ENCODE measurements around the gene SMTNL2. TPM values are rescaled to one million over a fixed set of nuclear protein-coding genes. Genes with fewer than 3 reads are reported as not detected.

Gene SMTNL2
- total RNA-seq, 1 donor from 2014 or later: 0.32 TPM

DNA sequence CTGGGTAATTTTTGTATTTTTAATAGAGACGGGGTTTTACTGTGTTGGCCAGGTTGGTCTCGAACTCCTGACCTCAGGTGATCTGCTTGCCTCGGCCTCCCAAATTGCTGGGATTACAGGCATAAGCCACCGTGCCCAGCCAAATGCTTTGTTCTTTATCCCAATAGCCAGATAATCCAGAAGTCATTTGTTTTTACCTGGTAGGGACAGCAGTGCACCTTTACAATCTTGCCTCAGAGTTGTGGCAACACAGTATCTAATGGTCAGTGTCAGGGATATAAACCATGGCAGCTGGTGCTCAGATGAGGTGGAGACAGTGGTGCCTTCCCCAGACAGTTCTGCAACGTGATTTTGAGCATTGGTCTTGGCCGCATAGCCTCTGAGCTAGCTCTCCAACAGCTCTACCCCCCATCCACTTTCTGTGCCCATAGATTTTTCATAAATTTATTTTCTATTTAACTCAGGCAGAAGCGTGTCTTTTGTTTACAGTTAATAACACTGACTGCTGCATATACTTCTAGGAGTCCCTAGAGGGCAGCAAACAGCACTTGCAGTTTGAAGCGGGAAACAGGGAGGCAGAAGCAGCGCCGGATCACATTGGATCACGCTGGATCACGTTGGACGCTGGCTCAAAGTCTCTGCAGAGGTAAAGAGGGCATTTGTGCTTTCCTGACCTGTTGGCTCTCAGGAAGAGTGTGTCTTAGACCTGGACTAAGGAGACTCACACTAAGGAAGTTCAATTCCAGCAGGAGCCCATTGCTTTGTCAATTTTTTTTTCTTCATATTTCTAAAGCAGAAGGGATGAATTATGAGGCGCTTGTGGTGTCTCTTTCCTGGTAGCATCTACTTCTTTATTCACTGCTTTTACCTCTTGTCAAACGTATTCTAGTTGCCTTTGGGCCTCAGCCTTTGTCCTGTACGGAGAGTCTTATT is 18.9 kb upstream of the SMTNL2 start:
- no peak overlapping the region for H3K4me3 Mint-ChIP-seq (ENCODE audit: unreplicated experiment)
- DNase-seq (ENCODE audit: low spot score): no peak
- peaks cover 10% of the 10 kb centered on the region for H3K27me3 Mint-ChIP-seq (ENCODE audit: low read depth)
- TF ChIP-seq, protein P1, sequence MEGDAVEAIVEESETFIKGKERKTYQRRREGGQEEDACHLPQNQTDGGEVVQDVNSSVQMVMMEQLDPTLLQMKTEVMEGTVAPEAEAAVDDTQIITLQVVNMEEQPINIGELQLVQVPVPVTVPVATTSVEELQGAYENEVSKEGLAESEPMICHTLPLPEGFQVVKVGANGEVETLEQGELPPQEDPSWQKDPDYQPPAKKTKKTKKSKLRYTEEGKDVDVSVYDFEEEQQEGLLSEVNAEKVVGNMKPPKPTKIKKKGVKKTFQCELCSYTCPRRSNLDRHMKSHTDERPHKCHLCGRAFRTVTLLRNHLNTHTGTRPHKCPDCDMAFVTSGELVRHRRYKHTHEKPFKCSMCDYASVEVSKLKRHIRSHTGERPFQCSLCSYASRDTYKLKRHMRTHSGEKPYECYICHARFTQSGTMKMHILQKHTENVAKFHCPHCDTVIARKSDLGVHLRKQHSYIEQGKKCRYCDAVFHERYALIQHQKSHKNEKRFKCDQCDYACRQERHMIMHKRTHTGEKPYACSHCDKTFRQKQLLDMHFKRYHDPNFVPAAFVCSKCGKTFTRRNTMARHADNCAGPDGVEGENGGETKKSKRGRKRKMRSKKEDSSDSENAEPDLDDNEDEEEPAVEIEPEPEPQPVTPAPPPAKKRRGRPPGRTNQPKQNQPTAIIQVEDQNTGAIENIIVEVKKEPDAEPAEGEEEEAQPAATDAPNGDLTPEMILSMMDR (IDR thresholded peaks at IDR 0.05): peak; percentile 88
- H3K36me3 Mint-ChIP-seq (ENCODE audit: low read depth): no peaks in the 10 kb centered on the region
- no peak overlapping the region for H3K27ac Mint-ChIP-seq (ENCODE audit: unreplicated experiment)
- H3K9me3 Mint-ChIP-seq (ENCODE audit: low read depth): no peaks in the 10 kb centered on the region
- H3K4me1 Mint-ChIP-seq (ENCODE audit: low read depth): peaks cover 7% of the 10 kb centered on the region

DNA sequence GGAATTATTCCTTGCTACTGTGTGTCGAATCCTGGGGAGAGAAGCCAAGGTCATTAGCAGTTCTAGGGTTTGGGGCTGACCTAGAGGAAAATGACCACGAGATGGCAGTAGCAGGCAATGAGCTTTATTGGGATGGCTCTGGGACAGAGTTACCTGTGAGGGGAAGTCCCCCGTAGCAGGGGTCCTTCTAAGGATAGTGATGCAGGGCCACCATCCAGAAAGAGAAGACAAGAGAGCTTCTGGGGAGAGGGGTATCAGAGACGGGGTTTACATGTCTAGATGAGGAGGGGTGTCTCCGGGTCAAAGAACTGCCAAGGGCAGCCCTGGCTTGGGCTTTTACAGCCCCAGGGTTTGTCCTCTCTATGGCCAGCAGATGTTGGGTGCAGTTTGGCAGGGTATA is 17.5 kb upstream of the SMTNL2 start:
- no peaks in the 10 kb centered on the region for H3K36me3 Mint-ChIP-seq (ENCODE audit: low read depth)
- peaks cover 7% of the 10 kb centered on the region for H3K4me1 Mint-ChIP-seq (ENCODE audit: low read depth)
- no peak for DNase-seq (ENCODE audit: low spot score)
- H3K4me3 Mint-ChIP-seq (ENCODE audit: unreplicated experiment): no peak overlapping the region
- no peak overlapping the region for H3K27ac Mint-ChIP-seq (ENCODE audit: unreplicated experiment)
- no peaks in the 10 kb centered on the region for H3K9me3 Mint-ChIP-seq (ENCODE audit: low read depth)
- TF ChIP-seq, protein P1 (IDR thresholded peaks at IDR 0.05): peak; percentile 91
- H3K27me3 Mint-ChIP-seq (ENCODE audit: low read depth): peaks cover 2% of the 10 kb centered on the region

DNA sequence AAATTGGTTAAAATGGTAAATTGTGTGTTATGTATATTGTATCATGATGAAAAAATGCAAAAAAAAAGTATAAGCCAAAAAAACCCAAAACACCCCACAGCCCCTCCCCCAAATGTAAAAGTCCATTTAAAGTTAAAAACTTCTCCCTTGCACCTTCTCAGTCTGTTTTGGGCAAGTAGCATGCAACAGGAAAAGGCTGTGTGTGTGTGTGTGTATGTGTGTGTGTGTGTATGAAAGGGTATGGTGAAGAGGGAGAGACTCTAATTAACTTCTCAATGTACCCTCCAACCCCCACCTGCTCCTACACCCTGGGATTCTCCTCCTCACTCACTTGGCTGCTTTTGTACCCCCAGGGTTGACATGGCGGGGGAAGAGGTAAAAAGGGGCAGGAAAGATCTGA is 14.7 kb upstream of the SMTNL2 start:
- peaks cover 7% of the 10 kb centered on the region for H3K4me1 Mint-ChIP-seq (ENCODE audit: low read depth)
- H3K36me3 Mint-ChIP-seq (ENCODE audit: low read depth): no peaks in the 10 kb centered on the region
- H3K27ac Mint-ChIP-seq (ENCODE audit: unreplicated experiment): no peak overlapping the region
- TF ChIP-seq, protein P1 (IDR thresholded peaks at IDR 0.05): no peak
- DNase-seq (ENCODE audit: low spot score): no peak
- H3K4me3 Mint-ChIP-seq (ENCODE audit: unreplicated experiment): no peak overlapping the region
- no peaks in the 10 kb centered on the region for H3K27me3 Mint-ChIP-seq (ENCODE audit: low read depth)
- H3K9me3 Mint-ChIP-seq (ENCODE audit: low read depth): no peaks in the 10 kb centered on the region

DNA sequence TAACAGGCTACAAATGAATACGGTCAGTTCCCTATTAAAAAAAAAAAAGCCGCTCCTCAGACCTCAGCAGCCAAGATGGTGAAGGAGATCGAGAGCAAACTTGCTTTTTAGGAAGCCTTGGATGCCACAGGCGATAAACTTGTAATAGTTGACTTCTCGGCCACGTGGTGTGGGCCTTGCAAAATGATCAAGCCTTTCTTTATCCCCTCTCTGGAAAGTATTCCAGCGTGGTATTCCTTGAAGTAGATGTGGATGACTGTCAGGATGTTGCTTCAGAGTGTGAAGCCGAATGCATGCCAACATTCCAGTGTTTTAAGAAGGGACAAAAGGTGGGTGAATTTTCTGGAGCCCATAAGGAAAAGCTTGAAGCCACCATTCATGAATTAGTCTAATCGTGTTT is 12.2 kb upstream of the SMTNL2 start:
- Mint-ChIP-seq H3K27me3 (ENCODE audit: low read depth) (no peaks in the 10 kb centered on the region), H3K4me1 (ENCODE audit: low read depth) (peaks cover 8% of the 10 kb centered on the region), H3K4me3 (ENCODE audit: unreplicated experiment) (no peak overlapping the region), H3K36me3 (ENCODE audit: low read depth) (no peaks in the 10 kb centered on the region), H3K9me3 (ENCODE audit: low read depth) (no peaks in the 10 kb centered on the region), H3K27ac (ENCODE audit: unreplicated experiment) (no peak overlapping the region)
- no peak for DNase-seq (ENCODE audit: low spot score)
- TF ChIP-seq, protein P1 (IDR thresholded peaks at IDR 0.05): no peak

DNA sequence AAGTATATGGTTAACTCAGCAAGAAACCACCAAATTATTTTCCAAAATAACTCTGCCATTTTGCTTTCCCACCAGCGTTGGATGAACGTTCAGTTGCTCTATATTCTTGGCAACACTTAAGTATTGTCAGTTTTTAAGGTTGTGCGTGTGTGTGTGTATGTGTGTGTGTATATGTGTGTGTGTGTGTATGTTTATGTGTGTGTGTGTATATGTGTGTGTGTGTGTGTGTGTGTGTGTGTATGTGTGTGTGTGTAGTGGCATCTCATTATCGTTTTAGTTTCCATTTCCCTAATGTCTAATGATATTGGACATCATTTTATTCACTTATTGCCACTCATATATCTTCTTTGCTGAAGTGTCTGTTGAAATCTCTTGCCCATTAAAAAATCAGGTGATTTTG is 11.2 kb upstream of the SMTNL2 start:
- peaks cover 9% of the 10 kb centered on the region for H3K4me1 Mint-ChIP-seq (ENCODE audit: low read depth)
- TF ChIP-seq, protein P1 (IDR thresholded peaks at IDR 0.05): no peak
- no peak overlapping the region for H3K4me3 Mint-ChIP-seq (ENCODE audit: unreplicated experiment)
- H3K27me3 Mint-ChIP-seq (ENCODE audit: low read depth): no peaks in the 10 kb centered on the region
- no peaks in the 10 kb centered on the region for H3K9me3 Mint-ChIP-seq (ENCODE audit: low read depth)
- no peak for DNase-seq (ENCODE audit: low spot score)
- H3K36me3 Mint-ChIP-seq (ENCODE audit: low read depth): no peaks in the 10 kb centered on the region
- no peak overlapping the region for H3K27ac Mint-ChIP-seq (ENCODE audit: unreplicated experiment)

All from chondrocyte (in vitro differentiated cells).